Choroid plexus epithelial cell (primary cell): ENCODE measurements around the gene UTP11.

ENCODE experiments used
- DNase-seq: peaks from one replicate; pipeline ENCODE4 v3.0.0-alpha.2; 2010; ENCODE audit warnings: low read depth
- H3K4me3 ChIP-seq: 2 replicates; pipeline ENCODE4 v1.5.1; 2011; ENCODE audit warnings: low read depth, mild to moderate bottlenecking, control low read depth, low read length, moderate library complexity
- TF ChIP-seq, protein P1 (sequence below): conservative IDR thresholded peaks from 2 replicates; pipeline ENCODE4 v1.5.1; 2011; ENCODE audit warnings: low read depth, mild to moderate bottlenecking, control low read depth, inconsistent platforms, low read length, moderate library complexity

UTP11 gene

DNA sequence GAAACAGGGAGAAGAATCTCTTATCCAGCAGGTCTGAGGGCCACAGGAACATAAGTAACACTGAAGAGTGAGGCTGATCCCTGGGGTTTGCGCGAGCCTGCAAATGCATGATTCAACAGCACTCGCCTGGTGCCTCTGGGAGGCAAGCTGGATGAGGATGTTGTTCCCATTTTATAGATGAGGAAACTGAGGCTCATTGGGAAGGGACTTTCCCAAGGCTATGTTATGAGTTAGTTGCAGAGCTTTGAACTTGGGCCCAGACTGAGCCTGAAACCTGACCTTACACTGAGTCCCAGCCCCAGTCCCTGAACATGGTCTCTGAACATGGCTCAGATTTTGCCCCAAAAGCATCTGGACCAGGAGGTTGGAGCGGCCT lies 61.8 kb downstream of the UTP11 start:
- DNase-seq: no peak
- H3K4me3 ChIP-seq: no peak overlapping the region
- TF ChIP-seq, protein P1, sequence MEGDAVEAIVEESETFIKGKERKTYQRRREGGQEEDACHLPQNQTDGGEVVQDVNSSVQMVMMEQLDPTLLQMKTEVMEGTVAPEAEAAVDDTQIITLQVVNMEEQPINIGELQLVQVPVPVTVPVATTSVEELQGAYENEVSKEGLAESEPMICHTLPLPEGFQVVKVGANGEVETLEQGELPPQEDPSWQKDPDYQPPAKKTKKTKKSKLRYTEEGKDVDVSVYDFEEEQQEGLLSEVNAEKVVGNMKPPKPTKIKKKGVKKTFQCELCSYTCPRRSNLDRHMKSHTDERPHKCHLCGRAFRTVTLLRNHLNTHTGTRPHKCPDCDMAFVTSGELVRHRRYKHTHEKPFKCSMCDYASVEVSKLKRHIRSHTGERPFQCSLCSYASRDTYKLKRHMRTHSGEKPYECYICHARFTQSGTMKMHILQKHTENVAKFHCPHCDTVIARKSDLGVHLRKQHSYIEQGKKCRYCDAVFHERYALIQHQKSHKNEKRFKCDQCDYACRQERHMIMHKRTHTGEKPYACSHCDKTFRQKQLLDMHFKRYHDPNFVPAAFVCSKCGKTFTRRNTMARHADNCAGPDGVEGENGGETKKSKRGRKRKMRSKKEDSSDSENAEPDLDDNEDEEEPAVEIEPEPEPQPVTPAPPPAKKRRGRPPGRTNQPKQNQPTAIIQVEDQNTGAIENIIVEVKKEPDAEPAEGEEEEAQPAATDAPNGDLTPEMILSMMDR: no peak
